ENCODE results near the gene UBE2F. TPM values are rescaled to one million over a fixed set of nuclear protein-coding genes. Genes with fewer than 3 reads are reported as not detected.
"Not testable (repeated sequence)": the region's sequence is repeated elsewhere in the genome, so short reads cannot be mapped to it uniquely, and the experiment has no call there.

Gene UBE2F
- total RNA-seq, 1 experiment from 2014 or later: 116 TPM

DNA sequence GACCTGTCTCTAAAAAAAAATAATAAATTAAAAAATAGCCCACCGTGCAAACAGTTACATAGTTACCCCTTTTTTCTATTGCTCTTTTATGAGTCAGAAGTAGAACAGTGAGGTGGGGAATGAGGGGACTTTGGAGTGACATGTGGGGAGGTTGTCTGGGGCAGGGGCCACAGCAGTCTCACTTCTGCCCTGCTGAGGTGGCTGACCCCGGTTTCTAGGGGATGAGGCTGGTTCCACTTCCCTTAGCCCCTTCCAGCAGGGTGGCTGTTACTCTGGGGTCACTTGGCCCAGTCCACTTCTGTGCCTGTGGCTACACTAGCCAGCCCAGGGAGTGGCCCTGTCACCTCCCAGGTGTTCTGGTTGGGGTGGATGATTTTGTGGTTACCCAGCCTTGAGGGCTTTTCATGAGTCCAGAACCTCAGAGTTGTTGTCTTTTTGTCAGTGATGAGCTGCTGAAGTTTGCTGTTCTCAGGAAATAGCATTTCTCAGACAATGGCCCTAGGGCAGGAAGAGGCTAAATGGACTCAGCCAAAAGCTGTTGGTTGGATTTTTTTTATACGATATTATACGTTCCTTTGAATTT lies 66.0 kb downstream of the UBE2F start:
- peak; percentile 34 for DNase-seq (ENCODE audit: unreplicated experiment)
- intact Hi-C loops (cut with micrococcal nuclease): no loop called here
- no peaks in the 10 kb centered on the region for H3K27me3 Mint-ChIP-seq (ENCODE audit: insufficient read depth, unreplicated experiment)
- CTCF ChIA-PET: no interaction called here
- no peak overlapping the region for H3K27ac Mint-ChIP-seq (ENCODE audit: low read depth, unreplicated experiment)
- POLR2A ChIA-PET: interaction anchor here (0.6 to 3.3 kb wide), 14 partner anchors 13 to 253 kb away, joined by 3 to 34 read pairs (median 3); partner anchors contain the start of gene SCLY
- H3K36me3 Mint-ChIP-seq (ENCODE audit: insufficient read depth, unreplicated experiment): peaks cover 55% of the 10 kb centered on the region
- TF ChIP-seq CTCF (IDR thresholded peaks at IDR 0.05; ENCODE audit: unreplicated experiment): no peak
- no TSS peak for BruUV-seq (replicated peaks)
- H3K9me3 Mint-ChIP-seq (ENCODE audit: unreplicated experiment): no peaks in the 10 kb centered on the region
- no peak overlapping the region for H3K4me3 Mint-ChIP-seq (ENCODE audit: unreplicated experiment)
- peaks cover 9% of the 10 kb centered on the region for H3K4me1 Mint-ChIP-seq (ENCODE audit: insufficient read depth, unreplicated experiment)

GRCh38 chr2:238033991-238034390 lies 67.2 kb downstream of the UBE2F start:
- intact Hi-C loops (cut with micrococcal nuclease): loop anchor here (1.0 kb wide), 1 partner anchor 176 kb away; no protein-coding TSS in a partner anchor
- peak overlapping the region; percentile 42 for H3K27ac Mint-ChIP-seq (ENCODE audit: low read depth, unreplicated experiment)
- H3K36me3 Mint-ChIP-seq (ENCODE audit: insufficient read depth, unreplicated experiment): peaks cover 60% of the 10 kb centered on the region
- peak overlapping the region; percentile 39 for H3K4me3 Mint-ChIP-seq (ENCODE audit: unreplicated experiment)
- not testable (repeated sequence) for BruUV-seq (replicated peaks); H3K4me1 Mint-ChIP-seq (ENCODE audit: insufficient read depth, unreplicated experiment); H3K9me3 Mint-ChIP-seq (ENCODE audit: unreplicated experiment); H3K27me3 Mint-ChIP-seq (ENCODE audit: insufficient read depth, unreplicated experiment)
- ChIA-PET CTCF (interaction anchor here (0.6 to 0.9 kb wide), 3 partner anchors 9 to 204 kb away, joined by 3 to 4 read pairs (median 3); no protein-coding TSS in a partner anchor), POLR2A (interaction anchor here (0.6 to 3.3 kb wide), 20 partner anchors 9 to 454 kb away, joined by 3 to 34 read pairs (median 4); partner anchors contain the start of genes ESPNL and SCLY)
- DNase-seq (ENCODE audit: unreplicated experiment): peak; percentile 96

- Mint-ChIP-seq H3K9me3 (ENCODE audit: unreplicated experiment) (no peaks in the 10 kb centered on the region), H3K27me3 (ENCODE audit: insufficient read depth, unreplicated experiment) (no peaks in the 10 kb centered on the region), H3K36me3 (ENCODE audit: insufficient read depth, unreplicated experiment) (peaks cover 49% of the 10 kb centered on the region), H3K27ac (ENCODE audit: low read depth, unreplicated experiment) (no peak overlapping the region), H3K4me1 (ENCODE audit: insufficient read depth, unreplicated experiment) (peaks cover 9% of the 10 kb centered on the region), H3K4me3 (ENCODE audit: unreplicated experiment) (no peak overlapping the region)
- DNase-seq (ENCODE audit: unreplicated experiment): no peak
- no peak for TF ChIP-seq CTCF (IDR thresholded peaks at IDR 0.05; ENCODE audit: unreplicated experiment)
- intact Hi-C loops (cut with micrococcal nuclease): no loop called here
- BruUV-seq (replicated peaks): no TSS peak
- ChIA-PET CTCF (interaction anchor here (2.7 kb wide), 1 partner anchor 15 kb away, joined by 7 read pairs; no protein-coding TSS in a partner anchor), POLR2A (no interaction called here)
Measured at GRCh38 chr2:238038203-238038602, 71.4 kb downstream of the UBE2F start.

- POLR2A ChIA-PET: no interaction called here
- H3K9me3 Mint-ChIP-seq (ENCODE audit: unreplicated experiment): no peaks in the 10 kb centered on the region
- CTCF ChIA-PET: interaction anchor here (2.7 kb wide), 1 partner anchor 14 kb away, joined by 7 read pairs; no protein-coding TSS in a partner anchor
Measured at GRCh38 chr2:238039151-238039550, 72.3 kb downstream of the UBE2F start.

More at GRCh38 chr2:238039151-238039550, 72.3 kb downstream of the UBE2F start:
- BruUV-seq (replicated peaks): no TSS peak
- TF ChIP-seq CTCF (IDR thresholded peaks at IDR 0.05; ENCODE audit: unreplicated experiment): no peak
- Mint-ChIP-seq H3K4me3 (ENCODE audit: unreplicated experiment) (no peak overlapping the region), H3K27ac (ENCODE audit: low read depth, unreplicated experiment) (no peak overlapping the region), H3K36me3 (ENCODE audit: insufficient read depth, unreplicated experiment) (peaks cover 58% of the 10 kb centered on the region), H3K27me3 (ENCODE audit: insufficient read depth, unreplicated experiment) (no peaks in the 10 kb centered on the region), H3K4me1 (ENCODE audit: insufficient read depth, unreplicated experiment) (no peaks in the 10 kb centered on the region)
- DNase-seq (ENCODE audit: unreplicated experiment): no peak
- intact Hi-C loops (cut with micrococcal nuclease): no loop called here

All from MCF 10A (cell line).